ENCODE results near the gene CYB5A. TPM values are rescaled to one million over a fixed set of nuclear protein-coding genes. Genes with fewer than 3 reads are reported as not detected.

The CYB5A gene
- total and polyA plus RNA-seq, 3 experiments from 2014 or later, result 70.3 to 87.8 (median 77.7) TPM

- Histone ChIP-seq H3K36me3 (ENCODE audit: insufficient read depth, low read length) (no peaks in the 10 kb centered on the region), H3K27me3 (ENCODE audit: insufficient read depth, low read length, poor library complexity, severe bottlenecking) (no peaks in the 10 kb centered on the region), H3K27ac (ENCODE audit: low read depth, low read length) (peak overlapping the region; percentile 25), H3K4me3 (ENCODE audit: low read length) (peak overlapping the region; percentile 95), H3K9me3 (ENCODE audit: low read length) (no peaks in the 10 kb centered on the region), H3K4me1 (ENCODE audit: insufficient read depth, low read length) (peaks cover 12% of the 10 kb centered on the region)
- POLR2A ChIA-PET, result no interaction called here
- DNase-seq, result no peak
- H3K27me3 Mint-ChIP-seq, result no peaks in the 10 kb centered on the region
- H3K4me1 Mint-ChIP-seq, result peaks cover 8 to 24% (median 21%) of the 10 kb centered on the region in 3 donors
- peaks cover 0 to 6% (median 5%) of the 10 kb centered on the region in 3 donors for H3K36me3 Mint-ChIP-seq
- H3K9me3 Mint-ChIP-seq, result no peaks in the 10 kb centered on the region
- peak overlapping the region in 6 of 8 donors; percentile 26 to 97 (median 88) for H3K27ac Mint-ChIP-seq
- CTCF ChIA-PET, result no interaction called here
- peak overlapping the region in 3 of 7 donors; percentile 92 to 99 (median 98) for H3K4me3 Mint-ChIP-seq
Measured at GRCh38 chr18:74292541-74292858, 737 bp upstream of the CYB5A start.

GRCh38 chr18:74291472-74291770 is 342 bp downstream of the CYB5A start:
- peak overlapping the region in 6 of 8 donors; percentile 40 to 97 (median 94) for H3K27ac Mint-ChIP-seq
- no peaks in the 10 kb centered on the region for H3K9me3 ChIP-seq (ENCODE audit: low read length)
- H3K27ac ChIP-seq (ENCODE audit: low read depth, low read length), result peak overlapping the region; percentile 45
- H3K9me3 Mint-ChIP-seq, result no peaks in the 10 kb centered on the region
- no peaks in the 10 kb centered on the region for H3K27me3 Mint-ChIP-seq
- no peaks in the 10 kb centered on the region for H3K27me3 ChIP-seq (ENCODE audit: insufficient read depth, low read length, poor library complexity, severe bottlenecking)
- H3K4me3 ChIP-seq (ENCODE audit: low read length), result peak overlapping the region; percentile 95
- H3K36me3 Mint-ChIP-seq, result peaks cover 0 to 6% (median 5%) of the 10 kb centered on the region in 3 donors
- H3K4me1 ChIP-seq (ENCODE audit: insufficient read depth, low read length), result peaks cover 12% of the 10 kb centered on the region
- H3K4me1 Mint-ChIP-seq, result peaks cover 15 to 25% (median 24%) of the 10 kb centered on the region in 3 donors
- POLR2A ChIA-PET, result no interaction called here
- DNase-seq, result peak in 1 of 5 donors; percentile 50
- H3K36me3 ChIP-seq (ENCODE audit: insufficient read depth, low read length), result no peaks in the 10 kb centered on the region
- CTCF ChIA-PET, result no interaction called here
- H3K4me3 Mint-ChIP-seq, result peak overlapping the region in 3 of 7 donors; percentile 92 to 99 (median 98)

- DNase-seq, result peak in 4 of 5 donors; percentile 1 to 50 (median 21)
- Histone ChIP-seq H3K4me3 (ENCODE audit: low read length) (peak overlapping the region; percentile 95), H3K27me3 (ENCODE audit: insufficient read depth, low read length, poor library complexity, severe bottlenecking) (no peaks in the 10 kb centered on the region), H3K36me3 (ENCODE audit: insufficient read depth, low read length) (no peaks in the 10 kb centered on the region), H3K4me1 (ENCODE audit: insufficient read depth, low read length) (peaks cover 12% of the 10 kb centered on the region), H3K27ac (ENCODE audit: low read depth, low read length) (peak overlapping the region; percentile 45), H3K9me3 (ENCODE audit: low read length) (no peaks in the 10 kb centered on the region)
- peaks cover 0 to 6% (median 5%) of the 10 kb centered on the region in 3 donors for H3K36me3 Mint-ChIP-seq
- H3K9me3 Mint-ChIP-seq, result no peaks in the 10 kb centered on the region
- no peaks in the 10 kb centered on the region for H3K27me3 Mint-ChIP-seq
- peak overlapping the region in 4 of 7 donors; percentile 60 to 99 (median 95) for H3K4me3 Mint-ChIP-seq
- peaks cover 16 to 25% (median 24%) of the 10 kb centered on the region in 3 donors for H3K4me1 Mint-ChIP-seq
- POLR2A ChIA-PET, result no interaction called here
- CTCF ChIA-PET, result no interaction called here
- H3K27ac Mint-ChIP-seq, result peak overlapping the region in 2 of 8 donors; percentile 6 to 56
Measured at GRCh38 chr18:74290794-74291471, 830 bp downstream of the CYB5A start.

- Histone ChIP-seq H3K27ac (ENCODE audit: low read depth, low read length) (no peak overlapping the region), H3K36me3 (ENCODE audit: insufficient read depth, low read length) (no peaks in the 10 kb centered on the region), H3K9me3 (ENCODE audit: low read length) (no peaks in the 10 kb centered on the region), H3K4me1 (ENCODE audit: insufficient read depth, low read length) (peaks cover 12% of the 10 kb centered on the region), H3K4me3 (ENCODE audit: low read length) (no peak overlapping the region), H3K27me3 (ENCODE audit: insufficient read depth, low read length, poor library complexity, severe bottlenecking) (no peaks in the 10 kb centered on the region)
- H3K27me3 Mint-ChIP-seq, result no peaks in the 10 kb centered on the region
- no peak for DNase-seq
- POLR2A ChIA-PET, result no interaction called here
- H3K4me3 Mint-ChIP-seq, result peak overlapping the region in 6 of 7 donors; percentile 22 to 92 (median 59)
- H3K4me1 Mint-ChIP-seq, result peaks cover 16 to 25% (median 24%) of the 10 kb centered on the region in 3 donors
- H3K9me3 Mint-ChIP-seq, result no peaks in the 10 kb centered on the region
- peaks cover 0 to 6% (median 5%) of the 10 kb centered on the region in 3 donors for H3K36me3 Mint-ChIP-seq
- CTCF ChIA-PET, result no interaction called here
- no peak overlapping the region for H3K27ac Mint-ChIP-seq
Measured at GRCh38 chr18:74290021-74290420, 1.7 kb downstream of the CYB5A start.

GRCh38 chr18:74289137-74289536 is 2.6 kb downstream of the CYB5A start:
- peaks cover 0 to 6% (median 5%) of the 10 kb centered on the region in 3 donors for H3K36me3 Mint-ChIP-seq
- peaks cover 20 to 25% (median 24%) of the 10 kb centered on the region in 3 donors for H3K4me1 Mint-ChIP-seq
- H3K9me3 ChIP-seq (ENCODE audit: low read length), result no peaks in the 10 kb centered on the region
- H3K4me1 ChIP-seq (ENCODE audit: insufficient read depth, low read length), result peaks cover 12% of the 10 kb centered on the region
- no peaks in the 10 kb centered on the region for H3K27me3 ChIP-seq (ENCODE audit: insufficient read depth, low read length, poor library complexity, severe bottlenecking)
- POLR2A ChIA-PET, result no interaction called here
- H3K4me3 Mint-ChIP-seq, result peak overlapping the region in 3 of 7 donors; percentile 24 to 82 (median 80)
- peak overlapping the region in 1 of 8 donors; percentile 24 for H3K27ac Mint-ChIP-seq
- no peak for DNase-seq
- no peak overlapping the region for H3K27ac ChIP-seq (ENCODE audit: low read depth, low read length)
- H3K9me3 Mint-ChIP-seq, result no peaks in the 10 kb centered on the region
- no peaks in the 10 kb centered on the region for H3K36me3 ChIP-seq (ENCODE audit: insufficient read depth, low read length)
- no peak overlapping the region for H3K4me3 ChIP-seq (ENCODE audit: low read length)
- no peaks in the 10 kb centered on the region for H3K27me3 Mint-ChIP-seq
- CTCF ChIA-PET, result no interaction called here

GRCh38 chr18:74288730-74289129 is 3.0 kb downstream of the CYB5A start:
- H3K36me3 Mint-ChIP-seq, result peaks cover 0 to 6% (median 5%) of the 10 kb centered on the region in 3 donors
- CTCF ChIA-PET, result no interaction called here

GRCh38 chr18:74288041-74288440 is 3.7 kb downstream of the CYB5A start:
- Mint-ChIP-seq H3K9me3 (no peaks in the 10 kb centered on the region), H3K4me1 (peaks cover 25 to 29% (median 25%) of the 10 kb centered on the region in 3 donors), H3K27me3 (no peaks in the 10 kb centered on the region), H3K36me3 (peaks cover 0 to 6% (median 5%) of the 10 kb centered on the region in 3 donors), H3K4me3 (peak overlapping the region in 1 of 7 donors; percentile 82), H3K27ac (peak overlapping the region in 2 of 8 donors; percentile 5 to 65)
- Histone ChIP-seq H3K9me3 (ENCODE audit: low read length) (no peaks in the 10 kb centered on the region), H3K4me1 (ENCODE audit: insufficient read depth, low read length) (peaks cover 13% of the 10 kb centered on the region), H3K4me3 (ENCODE audit: low read length) (no peak overlapping the region), H3K27ac (ENCODE audit: low read depth, low read length) (no peak overlapping the region), H3K27me3 (ENCODE audit: insufficient read depth, low read length, poor library complexity, severe bottlenecking) (no peaks in the 10 kb centered on the region), H3K36me3 (ENCODE audit: insufficient read depth, low read length) (no peaks in the 10 kb centered on the region)
- DNase-seq, result no peak
- ChIA-PET CTCF (no interaction called here), POLR2A (no interaction called here)

More at GRCh38 chr18:74288730-74289129, 3.0 kb downstream of the CYB5A start:
- Mint-ChIP-seq H3K4me1 (peaks cover 20 to 26% (median 24%) of the 10 kb centered on the region in 3 donors), H3K4me3 (peak overlapping the region in 2 of 7 donors; percentile 80 to 82), H3K27ac (peak overlapping the region in 1 of 8 donors; percentile 3), H3K9me3 (no peaks in the 10 kb centered on the region), H3K27me3 (no peaks in the 10 kb centered on the region)
- Histone ChIP-seq H3K27ac (ENCODE audit: low read depth, low read length) (no peak overlapping the region), H3K36me3 (ENCODE audit: insufficient read depth, low read length) (no peaks in the 10 kb centered on the region), H3K4me3 (ENCODE audit: low read length) (no peak overlapping the region), H3K9me3 (ENCODE audit: low read length) (no peaks in the 10 kb centered on the region), H3K27me3 (ENCODE audit: insufficient read depth, low read length, poor library complexity, severe bottlenecking) (no peaks in the 10 kb centered on the region), H3K4me1 (ENCODE audit: insufficient read depth, low read length) (peaks cover 12% of the 10 kb centered on the region)
- no peak for DNase-seq
- POLR2A ChIA-PET, result no interaction called here

GRCh38 chr18:74286856-74287255 is 4.9 kb downstream of the CYB5A start:
- H3K27me3 ChIP-seq (ENCODE audit: insufficient read depth, low read length, poor library complexity, severe bottlenecking), result no peaks in the 10 kb centered on the region
- H3K4me3 ChIP-seq (ENCODE audit: low read length), result no peak overlapping the region
- Mint-ChIP-seq H3K36me3 (peaks cover 0 to 5% (median 3%) of the 10 kb centered on the region in 3 donors), H3K4me3 (no peak overlapping the region), H3K27ac (no peak overlapping the region), H3K4me1 (peaks cover 28 to 34% (median 32%) of the 10 kb centered on the region in 3 donors), H3K9me3 (no peaks in the 10 kb centered on the region), H3K27me3 (no peaks in the 10 kb centered on the region)
- no peaks in the 10 kb centered on the region for H3K9me3 ChIP-seq (ENCODE audit: low read length)
- ChIA-PET POLR2A (no interaction called here), CTCF (no interaction called here)
- H3K4me1 ChIP-seq (ENCODE audit: insufficient read depth, low read length), result peaks cover 18% of the 10 kb centered on the region
- no peak overlapping the region for H3K27ac ChIP-seq (ENCODE audit: low read depth, low read length)
- H3K36me3 ChIP-seq (ENCODE audit: insufficient read depth, low read length), result no peaks in the 10 kb centered on the region
- no peak for DNase-seq

All from CD8-positive, alpha-beta memory T cell (primary cell).